ENCODE data around the gene HOXC9.

The HOXC9 gene

GRCh38 chr12:54002915-54003389, 3.0 kb downstream of the HOXC9 start:
- H3K4me3 ChIP-seq (ENCODE audit: insufficient read depth, low read length, poor library complexity, severe bottlenecking): no peak overlapping the region
- no peak overlapping the region for H3K9ac ChIP-seq (ENCODE audit: low read length)
- H3K79me2 ChIP-seq (ENCODE audit: insufficient read depth, low read length): no peaks in the 10 kb centered on the region
- H2AFZ ChIP-seq (ENCODE audit: low read depth, low read length, severe bottlenecking): no peak overlapping the region
- H3K9me3 ChIP-seq (ENCODE audit: insufficient read depth, low read length): no peaks in the 10 kb centered on the region
- no peak overlapping the region for H3K27ac ChIP-seq (ENCODE audit: low read depth, low read length)
- no peak overlapping the region for H3K4me2 ChIP-seq (ENCODE audit: low read depth, low read length, poor library complexity, severe bottlenecking)
- no peaks in the 10 kb centered on the region for H4K20me1 ChIP-seq (ENCODE audit: low read depth, low read length)
- H3K9me2 ChIP-seq (replicated peaks; ENCODE audit: insufficient read depth, low read length): no peaks in the 10 kb centered on the region
- H3K27me3 ChIP-seq (ENCODE audit: low read length): no peaks in the 10 kb centered on the region
- H3K36me3 ChIP-seq (ENCODE audit: low read length): no peaks in the 10 kb centered on the region
- H3F3A ChIP-seq (ENCODE audit: insufficient read depth): no peaks in the 10 kb centered on the region
- TF ChIP-seq, protein P1, sequence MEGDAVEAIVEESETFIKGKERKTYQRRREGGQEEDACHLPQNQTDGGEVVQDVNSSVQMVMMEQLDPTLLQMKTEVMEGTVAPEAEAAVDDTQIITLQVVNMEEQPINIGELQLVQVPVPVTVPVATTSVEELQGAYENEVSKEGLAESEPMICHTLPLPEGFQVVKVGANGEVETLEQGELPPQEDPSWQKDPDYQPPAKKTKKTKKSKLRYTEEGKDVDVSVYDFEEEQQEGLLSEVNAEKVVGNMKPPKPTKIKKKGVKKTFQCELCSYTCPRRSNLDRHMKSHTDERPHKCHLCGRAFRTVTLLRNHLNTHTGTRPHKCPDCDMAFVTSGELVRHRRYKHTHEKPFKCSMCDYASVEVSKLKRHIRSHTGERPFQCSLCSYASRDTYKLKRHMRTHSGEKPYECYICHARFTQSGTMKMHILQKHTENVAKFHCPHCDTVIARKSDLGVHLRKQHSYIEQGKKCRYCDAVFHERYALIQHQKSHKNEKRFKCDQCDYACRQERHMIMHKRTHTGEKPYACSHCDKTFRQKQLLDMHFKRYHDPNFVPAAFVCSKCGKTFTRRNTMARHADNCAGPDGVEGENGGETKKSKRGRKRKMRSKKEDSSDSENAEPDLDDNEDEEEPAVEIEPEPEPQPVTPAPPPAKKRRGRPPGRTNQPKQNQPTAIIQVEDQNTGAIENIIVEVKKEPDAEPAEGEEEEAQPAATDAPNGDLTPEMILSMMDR (IDR thresholded peaks at IDR 0.05; ENCODE audit: insufficient read depth, low read length, poor library complexity, severe bottlenecking): no peak
- TF ChIP-seq EZH2phosphoT487 (conservative IDR thresholded peaks at IDR 0.05; ENCODE audit: low read length): no peak

- TF ChIP-seq, protein P1 (IDR thresholded peaks at IDR 0.05; ENCODE audit: insufficient read depth, low read length, poor library complexity, severe bottlenecking): no peak
- no peak for TF ChIP-seq EZH2phosphoT487 (conservative IDR thresholded peaks at IDR 0.05; ENCODE audit: low read length)
- Histone ChIP-seq H3K36me3 (ENCODE audit: low read length) (no peaks in the 10 kb centered on the region), H3K9ac (ENCODE audit: low read length) (no peak overlapping the region), H3K4me2 (ENCODE audit: low read depth, low read length, poor library complexity, severe bottlenecking) (no peak overlapping the region), H3K9me2 (replicated peaks; ENCODE audit: insufficient read depth, low read length) (no peaks in the 10 kb centered on the region), H3K79me2 (ENCODE audit: insufficient read depth, low read length) (no peaks in the 10 kb centered on the region), H4K20me1 (ENCODE audit: low read depth, low read length) (no peaks in the 10 kb centered on the region), H3K27ac (ENCODE audit: low read depth, low read length) (no peak overlapping the region), H3K27me3 (ENCODE audit: low read length) (no peaks in the 10 kb centered on the region), H2AFZ (ENCODE audit: low read depth, low read length, severe bottlenecking) (no peak overlapping the region), H3F3A (ENCODE audit: insufficient read depth) (no peaks in the 10 kb centered on the region), H3K4me3 (ENCODE audit: insufficient read depth, low read length, poor library complexity, severe bottlenecking) (no peak overlapping the region), H3K9me3 (ENCODE audit: insufficient read depth, low read length) (no peaks in the 10 kb centered on the region)
Measured at GRCh38 chr12:54003625-54004024, 3.7 kb downstream of the HOXC9 start.

- Histone ChIP-seq H3K27me3 (ENCODE audit: low read length) (no peaks in the 10 kb centered on the region), H3K4me3 (ENCODE audit: insufficient read depth, low read length, poor library complexity, severe bottlenecking) (no peak overlapping the region), H3K27ac (ENCODE audit: low read depth, low read length) (no peak overlapping the region), H3K9ac (ENCODE audit: low read length) (no peak overlapping the region), H3K36me3 (ENCODE audit: low read length) (no peaks in the 10 kb centered on the region), H3K4me2 (ENCODE audit: low read depth, low read length, poor library complexity, severe bottlenecking) (no peak overlapping the region), H2AFZ (ENCODE audit: low read depth, low read length, severe bottlenecking) (no peak overlapping the region), H4K20me1 (ENCODE audit: low read depth, low read length) (no peaks in the 10 kb centered on the region), H3K9me3 (ENCODE audit: insufficient read depth, low read length) (no peaks in the 10 kb centered on the region), H3K9me2 (replicated peaks; ENCODE audit: insufficient read depth, low read length) (no peaks in the 10 kb centered on the region), H3K79me2 (ENCODE audit: insufficient read depth, low read length) (no peaks in the 10 kb centered on the region), H3F3A (ENCODE audit: insufficient read depth) (no peaks in the 10 kb centered on the region)
- no peak for TF ChIP-seq EZH2phosphoT487 (conservative IDR thresholded peaks at IDR 0.05; ENCODE audit: low read length)
- TF ChIP-seq, protein P1 (IDR thresholded peaks at IDR 0.05; ENCODE audit: insufficient read depth, low read length, poor library complexity, severe bottlenecking): no peak
Measured at GRCh38 chr12:54004063-54004840, 4.3 kb downstream of the HOXC9 start.
